ENCODE results near the gene CTSD.

Gene CTSD

DNA sequence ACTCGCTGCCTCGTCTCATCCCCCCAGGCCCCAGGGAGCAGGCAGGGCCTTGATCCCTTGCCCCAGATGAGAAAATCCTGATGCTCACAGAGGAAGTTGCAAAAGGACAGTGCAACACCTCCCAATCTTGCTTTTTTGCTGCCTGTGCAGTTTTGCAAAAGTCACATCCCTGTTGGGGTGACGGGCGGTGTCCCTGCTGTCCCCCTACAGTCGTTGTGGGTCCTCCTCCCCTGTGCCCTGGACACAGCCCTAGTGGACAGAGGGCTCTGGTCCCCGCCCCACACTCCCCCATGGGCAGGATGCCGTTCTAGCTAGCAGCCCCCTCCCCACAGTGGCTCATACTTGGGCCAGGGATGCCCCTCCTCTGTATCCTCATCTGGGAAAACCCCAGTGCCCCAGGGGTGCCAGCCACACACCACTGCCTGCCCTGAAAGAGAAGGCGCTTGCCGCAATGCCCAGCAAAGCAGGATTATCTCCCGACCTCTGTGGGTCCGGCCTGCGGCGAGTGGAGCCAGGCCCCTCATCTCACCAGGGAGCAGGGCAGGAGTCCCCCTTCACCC, 18.4 kb upstream of the CTSD start:
- no peak overlapping the region for H3K4me3 ChIP-seq (ENCODE audit: control insufficient read depth, low read depth, low read length)
- TF ChIP-seq, protein P1, sequence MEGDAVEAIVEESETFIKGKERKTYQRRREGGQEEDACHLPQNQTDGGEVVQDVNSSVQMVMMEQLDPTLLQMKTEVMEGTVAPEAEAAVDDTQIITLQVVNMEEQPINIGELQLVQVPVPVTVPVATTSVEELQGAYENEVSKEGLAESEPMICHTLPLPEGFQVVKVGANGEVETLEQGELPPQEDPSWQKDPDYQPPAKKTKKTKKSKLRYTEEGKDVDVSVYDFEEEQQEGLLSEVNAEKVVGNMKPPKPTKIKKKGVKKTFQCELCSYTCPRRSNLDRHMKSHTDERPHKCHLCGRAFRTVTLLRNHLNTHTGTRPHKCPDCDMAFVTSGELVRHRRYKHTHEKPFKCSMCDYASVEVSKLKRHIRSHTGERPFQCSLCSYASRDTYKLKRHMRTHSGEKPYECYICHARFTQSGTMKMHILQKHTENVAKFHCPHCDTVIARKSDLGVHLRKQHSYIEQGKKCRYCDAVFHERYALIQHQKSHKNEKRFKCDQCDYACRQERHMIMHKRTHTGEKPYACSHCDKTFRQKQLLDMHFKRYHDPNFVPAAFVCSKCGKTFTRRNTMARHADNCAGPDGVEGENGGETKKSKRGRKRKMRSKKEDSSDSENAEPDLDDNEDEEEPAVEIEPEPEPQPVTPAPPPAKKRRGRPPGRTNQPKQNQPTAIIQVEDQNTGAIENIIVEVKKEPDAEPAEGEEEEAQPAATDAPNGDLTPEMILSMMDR (conservative IDR thresholded peaks at IDR 0.05; ENCODE audit: control insufficient read depth, insufficient read depth, low read depth, low read length), result no peak
- DNase-seq (ENCODE audit: low read depth), result no peak

DNA sequence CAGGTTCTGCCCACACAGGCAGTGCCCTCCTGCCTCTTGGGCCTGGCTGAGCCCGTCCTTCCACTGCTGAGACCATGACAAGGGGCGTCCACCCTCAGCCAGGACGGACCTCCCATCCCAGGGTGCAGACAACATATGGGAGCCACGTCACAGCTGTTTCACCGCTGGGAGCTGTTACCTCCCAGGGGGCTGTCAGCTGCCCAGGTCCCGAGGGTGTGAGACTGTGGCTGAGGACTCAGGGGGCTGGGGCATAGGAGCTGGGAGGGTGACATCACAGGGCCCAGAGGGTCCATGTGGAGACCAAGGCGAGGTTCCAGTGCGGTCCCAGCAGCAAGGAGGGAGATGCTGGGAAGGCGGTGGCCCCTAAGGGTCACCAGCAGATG, 17.9 kb upstream of the CTSD start:
- TF ChIP-seq, protein P1 (conservative IDR thresholded peaks at IDR 0.05; ENCODE audit: control insufficient read depth, insufficient read depth, low read depth, low read length), result no peak
- H3K4me3 ChIP-seq (ENCODE audit: control insufficient read depth, low read depth, low read length), result no peak overlapping the region
- DNase-seq (ENCODE audit: low read depth), result no peak

DNA sequence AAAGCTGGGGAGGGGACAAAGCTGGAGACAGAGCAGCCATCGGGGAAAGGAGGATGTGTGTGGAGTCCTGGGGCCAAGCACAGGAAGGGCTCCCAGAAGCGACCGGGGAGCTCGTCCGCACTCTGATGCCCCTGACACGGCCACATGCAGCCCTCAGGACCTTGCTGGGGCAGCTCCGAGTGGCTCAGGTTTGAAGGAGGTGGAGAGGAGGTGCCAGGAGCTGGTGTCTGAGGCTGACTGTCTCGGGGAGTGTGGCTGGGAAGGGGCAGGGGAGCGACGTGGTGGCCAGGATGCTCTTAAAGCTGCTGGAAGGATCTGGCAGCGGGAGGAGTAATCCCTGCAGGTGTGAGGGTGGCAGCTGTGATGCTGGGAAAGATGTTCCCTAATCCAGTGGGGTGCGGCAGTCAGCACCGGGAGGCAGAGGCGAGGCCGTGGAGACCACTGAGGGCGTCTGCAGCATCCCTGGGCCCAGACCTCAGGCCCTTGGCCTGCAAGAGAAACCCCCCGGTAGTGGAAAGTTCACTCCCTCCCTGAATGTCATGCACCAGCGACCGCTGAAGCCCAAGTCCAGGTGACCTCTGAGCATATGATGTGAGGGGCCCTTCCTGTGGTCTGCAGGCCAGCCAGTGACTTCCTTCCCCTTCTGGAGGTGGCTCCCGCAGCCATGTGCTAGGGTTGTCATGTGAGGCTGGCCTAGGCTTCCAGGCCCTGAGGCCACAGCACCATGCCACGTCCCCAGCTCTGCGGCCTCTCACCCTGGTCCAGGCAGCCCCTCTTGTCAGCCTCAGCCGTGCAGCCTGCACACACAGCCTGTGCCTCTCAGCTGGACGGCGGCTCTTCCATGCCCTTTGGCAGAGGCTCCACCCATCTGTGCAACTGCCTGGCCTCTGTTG, 17.2 kb upstream of the CTSD start:
- H3K4me3 ChIP-seq (ENCODE audit: control insufficient read depth, low read depth, low read length), result no peak overlapping the region
- DNase-seq (ENCODE audit: low read depth), result no peak
- TF ChIP-seq, protein P1 (conservative IDR thresholded peaks at IDR 0.05; ENCODE audit: control insufficient read depth, insufficient read depth, low read depth, low read length), result no peak

DNA sequence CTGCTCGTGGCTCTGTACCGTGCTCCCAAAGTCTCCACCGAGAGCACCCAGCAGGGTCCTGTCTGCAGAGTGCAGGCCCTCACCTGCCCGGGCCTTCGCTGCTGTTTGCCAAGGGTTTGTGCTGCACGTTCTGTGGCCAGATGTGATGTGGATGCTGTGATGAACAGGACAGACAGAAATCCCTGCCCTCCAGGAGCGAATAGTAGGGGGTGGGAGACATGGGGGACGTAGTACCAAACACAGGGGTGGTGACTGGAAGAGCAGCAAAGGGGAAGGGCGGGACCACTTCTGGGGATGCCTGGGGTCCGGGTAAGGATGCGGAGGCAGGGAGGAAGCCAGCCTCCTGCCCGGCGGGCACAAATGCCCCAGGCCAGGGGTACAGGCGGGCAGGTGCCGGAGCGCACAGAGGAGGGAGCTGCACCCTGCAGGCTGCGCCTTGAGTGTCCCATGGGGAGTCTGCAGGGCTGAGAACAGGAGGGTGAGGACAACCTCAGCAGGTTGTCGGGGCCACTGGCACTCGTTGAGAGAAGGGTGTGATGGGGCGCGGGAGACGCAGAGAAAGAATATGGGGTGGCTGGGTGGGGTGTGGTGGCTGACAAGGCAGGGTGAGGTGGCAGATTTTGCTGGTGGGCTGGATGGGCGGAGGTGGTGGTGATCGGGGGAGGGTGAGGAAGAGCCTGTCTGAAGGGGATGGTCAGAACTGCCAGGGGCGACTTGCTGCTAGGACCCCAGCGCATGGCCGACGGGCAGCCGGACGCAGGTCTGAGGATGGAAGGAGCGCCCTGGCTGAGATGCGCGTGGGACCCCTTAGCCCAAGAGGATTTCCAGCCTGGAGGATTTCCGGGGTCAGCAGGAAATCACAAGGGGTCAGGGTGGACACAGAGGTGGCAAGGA, 16.3 kb upstream of the CTSD start:
- H3K4me3 ChIP-seq (ENCODE audit: control insufficient read depth, low read depth, low read length), result no peak overlapping the region
- DNase-seq (ENCODE audit: low read depth), result no peak
- TF ChIP-seq, protein P1 (conservative IDR thresholded peaks at IDR 0.05; ENCODE audit: control insufficient read depth, insufficient read depth, low read depth, low read length), result no peak

DNA sequence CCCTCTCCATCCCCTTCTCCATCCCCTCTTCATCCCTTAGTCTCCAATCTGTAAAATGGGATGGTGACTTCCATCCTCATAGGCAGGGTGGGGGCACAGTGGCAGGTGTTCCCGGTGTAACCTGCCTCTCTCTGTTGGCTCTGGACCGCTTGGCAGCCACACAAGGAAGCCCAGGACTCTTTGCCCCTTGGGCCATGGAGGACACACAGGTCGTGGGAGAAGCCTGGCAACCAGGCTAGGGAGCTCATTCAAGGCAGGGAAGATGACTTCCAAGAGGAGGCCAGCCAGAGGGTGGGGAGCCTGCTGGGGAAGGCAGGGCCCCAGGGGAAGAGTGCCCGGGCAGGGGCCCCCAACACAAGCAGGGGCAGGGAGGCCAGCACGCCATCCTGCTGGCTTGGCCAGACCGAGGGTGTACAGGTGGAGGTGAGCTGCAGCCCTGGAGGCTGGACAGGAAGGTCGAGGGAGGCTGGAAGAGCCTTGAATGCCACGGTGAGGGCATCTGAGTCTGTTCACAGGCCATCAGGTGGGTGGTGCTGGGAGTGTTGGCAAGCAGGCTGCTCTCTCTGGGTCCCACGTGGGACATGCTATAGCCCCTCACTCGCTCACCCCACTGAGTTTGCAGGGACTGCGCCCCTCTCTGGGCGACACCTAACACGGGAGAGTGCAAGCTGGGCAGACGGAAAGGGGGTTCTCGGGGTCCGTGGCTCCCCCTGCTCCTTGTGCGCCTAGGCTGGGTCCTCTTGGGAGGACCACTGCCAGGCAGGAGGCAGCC, 15.5 kb upstream of the CTSD start:
- TF ChIP-seq, protein P1 (conservative IDR thresholded peaks at IDR 0.05; ENCODE audit: control insufficient read depth, insufficient read depth, low read depth, low read length), result no peak
- DNase-seq (ENCODE audit: low read depth), result no peak
- H3K4me3 ChIP-seq (ENCODE audit: control insufficient read depth, low read depth, low read length), result no peak overlapping the region

All from fibroblast of mammary gland (primary cell).